SK-N-DZ (cell line): ENCODE measurements around the gene PAGE3. TPM values are rescaled to one million over a fixed set of nuclear protein-coding genes. Genes with fewer than 3 reads are reported as not detected.

Experiments
- DNase-seq: peaks from one replicate; pipeline ENCODE4 v3.0.0-alpha.2; 2015; ENCODE audit warnings: low spot score
- polyA plus RNA-seq, 2 experiments: library from polyadenylated mRNA; depleted of rRNA; stranded (reverse); fragments of >200 nt; gene quantifications; 2 replicates each; pipeline ENCODE4 v1.2.3, GENCODE V29; 2014

Gene PAGE3
- not detected in 2 replicates for polyA plus RNA-seq (2014; cell fraction: cytosol; rRNA removed)
- polyA plus RNA-seq (2014; cell fraction: nucleus; rRNA removed) = not detected in 2 replicates

- no peak for DNase-seq
These were observed at the start of gene PAGE3 for GRCh38 chrX:55264816-55265215. Gene PAGE3, minus strand, starts transcription at chrX:55264916. Its CDS starts 1,013 bp downstream, at chrX:55263903.

- no peak for DNase-seq
These were observed 47.9 kb upstream of the PAGE3 start for GRCh38 chrX:55312655-55313054.

GRCh38 chrX:55290963-55291362 is 26.2 kb upstream of the PAGE3 start:
- DNase-seq = no peak

- no peak for DNase-seq
These were observed 15.1 kb upstream of the PAGE3 start for GRCh38 chrX:55279832-55280231.

- no peak for DNase-seq
These were observed 3.9 kb downstream of the PAGE3 start for GRCh38 chrX:55260806-55261205.

GRCh38 chrX:55253528-55253927 is 11.2 kb downstream of the PAGE3 start:
- DNase-seq = no peak

- DNase-seq = no peak
These were observed 23.9 kb downstream of the PAGE3 start for GRCh38 chrX:55240788-55241340.

- DNase-seq = no peak
These were observed 44.5 kb downstream of the PAGE3 start, which contains the start of gene PAGE5 for GRCh38 chrX:55220119-55220794. Gene PAGE5, plus strand, starts transcription at chrX:55220346. Its CDS starts 1,037 bp downstream, at chrX:55221383.

GRCh38 chrX:55213381-55213780 is 51.3 kb downstream of the PAGE3 start:
- no peak for DNase-seq

- no peak for DNase-seq
These were observed 53.6 kb downstream of the PAGE3 start for GRCh38 chrX:55210931-55211677.
